CD4-positive, alpha-beta T cell (primary cell): ENCODE data around the gene EIF2D. TPM values are rescaled to one million over a fixed set of nuclear protein-coding genes. Genes with fewer than 3 reads are reported as not detected.
A peak's percentile ranks its signal among the peaks of the same experiment; 100 is the strongest.

Experiments used
- ATAC-seq: fragments of 200-7000 bp; cut with Tn5 transposase; one replicate; pipeline ENCODE4 v1.10.0; 2022; ENCODE audit warnings: mild to moderate bottlenecking; ENCODE audit not compliant: poor library complexity
- CTCF ChIA-PET: fragments of 350-600 bp; sonication (Branson Sonifier 250); formaldehyde crosslinking; loops from one replicate; lab custom pipeline; 2021; ENCODE audit warnings: antibody characterized with exemption, inconsistent platforms; lab: Charles Lee
- POLR2A ChIA-PET: fragments of 350-600 bp; sonication (Branson Sonifier 250); formaldehyde crosslinking; loops from one replicate; lab custom pipeline; 2021; ENCODE audit warnings: antibody characterized with exemption, inconsistent platforms; lab: Charles Lee
- DNase-seq, 14 experiments: peaks; one replicate each; pipeline ENCODE4 v3.0.0-alpha.2; 2013 to 2020; ENCODE audit warnings: mixed read lengths in 2 of 14
- H3K27ac ChIP-seq, 2 donors: one replicate each; pipeline versions ENCODE4 v1.5.1 to v1.7.0; 2013; ENCODE audit warnings: low read length in 2 of 2, low read depth in 1 of 2, mild to moderate bottlenecking in 1 of 2
- H3K27me3 ChIP-seq, 2 experiments: 1 replicate in 1 of 2; 2 replicates in 1 of 2; pipeline versions ENCODE4 v1.6.1 to v1.7.0; 2013; ENCODE audit warnings: low read length in 2 of 2, control low read depth in 1 of 2, mild to moderate bottlenecking in 1 of 2, moderate library complexity in 1 of 2; ENCODE audit not compliant: insufficient read depth in 2 of 2, control insufficient read depth in 1 of 2
- H3K36me3 ChIP-seq: one replicate; pipeline ENCODE4 v1.6.1; 2013; ENCODE audit warnings: low read length, control low read depth; ENCODE audit not compliant: insufficient read depth
- H3K4me1 ChIP-seq: one replicate; pipeline ENCODE4 v1.6.1; 2013; ENCODE audit warnings: low read length, control low read depth; ENCODE audit not compliant: insufficient read depth
- H3K4me3 ChIP-seq: one replicate; pipeline ENCODE4 v1.5.1; 2013; ENCODE audit warnings: mild to moderate bottlenecking, low read length, moderate library complexity
- H3K9me3 ChIP-seq, 2 experiments: 1 replicate in 1 of 2; 2 replicates in 1 of 2; pipeline versions ENCODE4 v1.6.1 to v1.7.0; 2013; ENCODE audit warnings: low read length in 2 of 2, mild to moderate bottlenecking in 2 of 2, control low read depth in 1 of 2, moderate library complexity in 1 of 2; ENCODE audit not compliant: control insufficient read depth in 1 of 2, insufficient read depth in 1 of 2
- H3K27ac Mint-ChIP-seq: one replicate; pipeline ENCODE4 v1.8.0; 2020; ENCODE audit warnings: mixed read lengths
- H3K27me3 Mint-ChIP-seq: one replicate; pipeline ENCODE4 v1.8.0; 2021; ENCODE audit warnings: mixed read lengths
- H3K36me3 Mint-ChIP-seq: one replicate; pipeline ENCODE4 v1.8.0; 2021; ENCODE audit warnings: low read depth, mixed read lengths
- H3K4me1 Mint-ChIP-seq: one replicate; pipeline ENCODE4 v1.8.0; 2021; ENCODE audit warnings: low read depth, mixed read lengths
- H3K4me3 Mint-ChIP-seq: one replicate; pipeline ENCODE4 v1.8.0; 2020; ENCODE audit warnings: mild to moderate bottlenecking, mixed read lengths
- H3K9me3 Mint-ChIP-seq: one replicate; pipeline ENCODE4 v1.8.0; 2020; ENCODE audit warnings: mixed read lengths
- CTCF ChIP-seq: fragments of 200-600 bp; IDR thresholded peaks from one replicate; pipeline ENCODE4 v1.8.0; 2022; ENCODE audit warnings: antibody characterized with exemption, mild to moderate bottlenecking
- intact Hi-C, 2 experiments: fragments of 100-400 bp; cut with DNase I in 1 of 2; cut with micrococcal nuclease in 1 of 2; formaldehyde crosslinking; loops; one replicate each; pipeline versions ENCODE4 v1.15.1 to v1.9.0; 2023 to 2025; cut with DNase I, micrococcal nuclease
- total RNA-seq, 174 experiments: library from RNA in 2 of 174; stranded (reverse) in 2 of 174; gene quantifications; one replicate each; pipeline ENCODE4 v1.2.3 and lab custom pipeline; 2021 to 2026

EIF2D gene
- total RNA-seq, 2 experiments from 2014 or later, result 48.9 to 51.6 TPM

GRCh38 chr1:206575165-206575893, 36.9 kb downstream of the EIF2D start:
- Mint-ChIP-seq H3K27me3 (no peaks in the 10 kb centered on the region), H3K9me3 (no peaks in the 10 kb centered on the region), H3K36me3 (peaks cover 72% of the 10 kb centered on the region), H3K27ac (peak overlapping the region; percentile 86), H3K4me1 (peaks cover 98% of the 10 kb centered on the region), H3K4me3 (peak overlapping the region; percentile 70)
- DNase-seq (peak in 9 of 14 experiments; percentile 26 to 88 (median 56)), ATAC-seq (peak; percentile 63)
- CTCF ChIA-PET, result interaction anchor here (1.0 to 2.9 kb wide), 7 partner anchors 8 to 228 kb away, joined by 3 to 14 read pairs (median 6); partner anchors contain the start of gene EIF2D
- Histone ChIP-seq H3K27ac (peak overlapping the region; percentile 93 to 95), H3K27me3 (no peaks in the 10 kb centered on the region), H3K4me1 (peaks cover 97% of the 10 kb centered on the region), H3K4me3 (peak overlapping the region; percentile 29), H3K36me3 (peaks cover 57% of the 10 kb centered on the region), H3K9me3 (no peaks in the 10 kb centered on the region)
- intact Hi-C loops, result loop anchor here in 1 of 2 experiments (1.0 kb wide), 2 partner anchors 12 to 23 kb away; no protein-coding TSS in a partner anchor
- POLR2A ChIA-PET, result interaction anchor here (0.6 to 8.3 kb wide), 13 partner anchors 8 to 1522 kb away, joined by 3 to 169 read pairs (median 5); partner anchors contain the start of genes DYRK3, EIF2D and IKBKE
- TF ChIP-seq CTCF, result no peak

DNA sequence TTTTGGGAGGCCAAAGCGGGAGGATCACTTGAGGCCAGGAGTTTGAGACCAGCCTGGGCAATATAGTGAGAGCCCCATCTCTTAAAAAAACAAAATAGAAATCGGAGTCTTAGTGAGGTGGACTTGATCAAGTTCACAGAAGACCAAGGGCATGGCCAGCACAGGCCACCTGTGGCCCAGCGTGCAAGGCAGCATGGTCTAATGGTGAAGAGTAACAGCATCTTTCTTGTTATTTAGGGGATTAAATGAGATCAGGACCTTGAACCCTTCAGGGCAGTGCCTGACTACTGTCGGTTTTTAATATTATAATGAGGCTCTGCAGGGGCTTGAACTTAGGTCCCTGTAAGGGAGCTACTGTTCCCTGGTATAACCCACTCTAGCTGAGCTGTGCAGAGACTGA, 38.5 kb downstream of the EIF2D start:
- peaks cover 97% of the 10 kb centered on the region for H3K4me1 ChIP-seq
- intact Hi-C loops, result no loop called here
- peaks cover 62% of the 10 kb centered on the region for H3K36me3 ChIP-seq
- Mint-ChIP-seq H3K4me1 (peaks cover 98% of the 10 kb centered on the region), H3K9me3 (no peaks in the 10 kb centered on the region), H3K36me3 (peaks cover 81% of the 10 kb centered on the region), H3K4me3 (peak overlapping the region; percentile 49), H3K27me3 (no peaks in the 10 kb centered on the region), H3K27ac (peak overlapping the region; percentile 86)
- H3K9me3 ChIP-seq, result no peaks in the 10 kb centered on the region
- H3K27ac ChIP-seq, result peak overlapping the region; percentile 93 to 95
- ChIA-PET CTCF (interaction anchor here (0.9 to 1.2 kb wide), 2 partner anchors 11 to 29 kb away, joined by 3 read pairs; no protein-coding TSS in a partner anchor), POLR2A (interaction anchor here (8.3 kb wide), 1 partner anchor 7 kb away, joined by 169 read pairs; no protein-coding TSS in a partner anchor)
- no peaks in the 10 kb centered on the region for H3K27me3 ChIP-seq
- no peak overlapping the region for H3K4me3 ChIP-seq
- no peak for TF ChIP-seq CTCF
- ATAC-seq, result no peak
- no peak for DNase-seq

GRCh38 chr1:206573319-206573718, 38.9 kb downstream of the EIF2D start:
- Mint-ChIP-seq H3K4me3 (peak overlapping the region; percentile 49), H3K36me3 (peaks cover 82% of the 10 kb centered on the region)

More at GRCh38 chr1:206573319-206573718, 38.9 kb downstream of the EIF2D start:
- ChIA-PET POLR2A (no interaction called here), CTCF (interaction anchor here (0.9 to 1.4 kb wide), 3 partner anchors 10 to 28 kb away, joined by 3 to 4 read pairs (median 3); no protein-coding TSS in a partner anchor)
- H3K27me3 ChIP-seq, result no peaks in the 10 kb centered on the region
- DNase-seq, result no peak
- intact Hi-C loops, result no loop called here
- Mint-ChIP-seq H3K27ac (peak overlapping the region; percentile 86), H3K27me3 (no peaks in the 10 kb centered on the region), H3K4me1 (peaks cover 98% of the 10 kb centered on the region), H3K9me3 (no peaks in the 10 kb centered on the region)
- H3K4me3 ChIP-seq, result no peak overlapping the region
- ATAC-seq, result no peak
- no peaks in the 10 kb centered on the region for H3K9me3 ChIP-seq
- TF ChIP-seq CTCF, result no peak
- peaks cover 97% of the 10 kb centered on the region for H3K4me1 ChIP-seq
- H3K36me3 ChIP-seq, result peaks cover 67% of the 10 kb centered on the region
- H3K27ac ChIP-seq, result peak overlapping the region; percentile 93 to 95
